ENCODE data around the gene SLC7A14.

DNA sequence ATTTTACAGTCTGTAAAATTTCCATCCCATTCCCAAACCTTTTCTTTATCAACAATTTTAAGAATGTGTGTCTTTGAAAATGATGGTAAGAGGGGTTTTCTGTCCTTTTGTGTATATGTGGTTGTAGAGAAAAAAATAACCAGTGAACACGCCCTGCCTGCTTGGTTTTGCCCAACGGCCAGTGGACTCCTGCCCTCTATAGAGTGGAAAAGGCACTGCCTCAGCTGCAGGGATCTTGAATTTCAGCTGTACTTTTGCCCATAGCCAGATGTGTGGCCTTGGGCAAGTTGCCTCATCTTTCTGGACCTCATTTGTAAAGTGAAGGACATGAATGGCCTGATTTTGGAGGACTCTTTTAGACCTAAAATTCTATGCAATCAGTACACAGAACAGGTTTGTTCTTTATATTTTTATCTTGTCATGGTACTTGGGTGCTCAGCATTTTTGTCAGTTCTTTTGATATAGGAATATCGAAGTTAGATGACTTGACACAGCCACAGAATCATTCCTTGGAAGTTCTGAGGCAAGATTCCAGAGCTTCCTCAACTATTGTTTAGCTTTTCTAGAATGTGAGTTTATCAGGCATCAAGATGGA lies 86.2 kb downstream of the SLC7A14 start:
- TF ChIP-seq CTCF (IDR thresholded peaks at IDR 0.05; ENCODE audit: low read length): peak; percentile 62
- no peak for TF ChIP-seq EZH2 (optimal IDR thresholded peaks at IDR 0.05; ENCODE audit: low read depth, low read length)
- TF ChIP-seq EZH2phosphoT487 (IDR thresholded peaks at IDR 0.05; ENCODE audit: low read length): no peak
